HCT116 (cell line): ENCODE measurements around the gene PSMD2.

Experiments
- ATF3 ChIP-seq: IDR thresholded peaks from 2 replicates; pipeline ENCODE4 v1.6.1; 2012
- CTCF ChIP-seq, 3 experiments: fragments of 200-600 bp in 1 of 3; sonication (generic) in 1 of 3; IDR thresholded peaks in 2 of 3; conservative IDR thresholded peaks in 1 of 3; 2 replicates each; pipeline ENCODE4 v1.5.1; 2012 to 2017; ENCODE audit warnings: low read depth in 2 of 3, low read length in 2 of 3, antibody characterized with exemption in 1 of 3, borderline replicate concordance in 1 of 3, control low read depth in 1 of 3, mild to moderate bottlenecking in 1 of 3, mixed read lengths in 1 of 3, mixed run types in 1 of 3, moderate library complexity in 1 of 3; ENCODE audit not compliant: insufficient read depth in 1 of 3
- POLR2A ChIP-seq: IDR thresholded peaks from 2 replicates; pipeline ENCODE4 v1.7.0; 2011; ENCODE audit warnings: borderline replicate concordance; ENCODE audit not compliant: insufficient read depth, insufficient read length; ENCODE audit errors: extremely low read depth

GRCh38 chr3:184291044-184291737 lies 7.8 kb upstream of the PSMD2 start:
- TF ChIP-seq CTCF (IDR thresholded peaks at IDR 0.05 in 2 of 3, conservative IDR thresholded peaks at IDR 0.05 in 1 of 3; ENCODE audit: borderline replicate concordance in 1 of 3, insufficient read depth in 1 of 3, low read depth in 2 of 3, low read length in 2 of 3) (no peak), POLR2A (no peak), ATF3 (no peak)
